DOHH2 (cell line): ENCODE measurements around the gene ABCD2.

Experiments
- EZH2phosphoT487 ChIP-seq: fragments of 200-600 bp; sonication (generic); IDR thresholded peaks from 2 replicates; pipeline ENCODE4 v1.6.1; 2017; ENCODE audit warnings: borderline replicate concordance, mild to moderate bottlenecking, antibody characterized with exemption, low read length, moderate library complexity, mixed read lengths
- TF ChIP-seq, protein P1 (sequence below): fragments of 200-600 bp; sonication (generic); IDR thresholded peaks from one replicate; pipeline ENCODE4 v1.5.1; 2014; ENCODE audit warnings: antibody characterized with exemption, mild to moderate bottlenecking, low read depth, low read length; ENCODE audit not compliant: poor library complexity, severe bottlenecking

- TF ChIP-seq, protein P1, sequence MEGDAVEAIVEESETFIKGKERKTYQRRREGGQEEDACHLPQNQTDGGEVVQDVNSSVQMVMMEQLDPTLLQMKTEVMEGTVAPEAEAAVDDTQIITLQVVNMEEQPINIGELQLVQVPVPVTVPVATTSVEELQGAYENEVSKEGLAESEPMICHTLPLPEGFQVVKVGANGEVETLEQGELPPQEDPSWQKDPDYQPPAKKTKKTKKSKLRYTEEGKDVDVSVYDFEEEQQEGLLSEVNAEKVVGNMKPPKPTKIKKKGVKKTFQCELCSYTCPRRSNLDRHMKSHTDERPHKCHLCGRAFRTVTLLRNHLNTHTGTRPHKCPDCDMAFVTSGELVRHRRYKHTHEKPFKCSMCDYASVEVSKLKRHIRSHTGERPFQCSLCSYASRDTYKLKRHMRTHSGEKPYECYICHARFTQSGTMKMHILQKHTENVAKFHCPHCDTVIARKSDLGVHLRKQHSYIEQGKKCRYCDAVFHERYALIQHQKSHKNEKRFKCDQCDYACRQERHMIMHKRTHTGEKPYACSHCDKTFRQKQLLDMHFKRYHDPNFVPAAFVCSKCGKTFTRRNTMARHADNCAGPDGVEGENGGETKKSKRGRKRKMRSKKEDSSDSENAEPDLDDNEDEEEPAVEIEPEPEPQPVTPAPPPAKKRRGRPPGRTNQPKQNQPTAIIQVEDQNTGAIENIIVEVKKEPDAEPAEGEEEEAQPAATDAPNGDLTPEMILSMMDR, result no peak
- TF ChIP-seq EZH2phosphoT487, result no peak
These were observed 6.1 kb downstream of the ABCD2 start for GRCh38 chr12:39613525-39613924.
